Skeletal muscle tissue (tissue), 4 donors: ENCODE data around the gene TUT1. TPM values are rescaled to one million over a fixed set of nuclear protein-coding genes. Genes with fewer than 3 reads are reported as not detected.
"Not testable (repeated sequence)": the region's sequence is repeated elsewhere in the genome, so short reads cannot be mapped to it uniquely, and the experiment has no call there.

Source experiments
- H3K27ac ChIP-seq: one replicate; pipeline ENCODE4 v1.7.0; 2013; ENCODE audit warnings: mild to moderate bottlenecking, low read depth, low read length, inconsistent platforms
- H3K27me3 ChIP-seq, 3 donors: one replicate each; pipeline ENCODE4 v1.7.0; 2013; ENCODE audit warnings: low read length in 3 of 3; ENCODE audit not compliant: control insufficient read depth in 3 of 3, insufficient read depth in 3 of 3
- H3K36me3 ChIP-seq, 3 donors: one replicate each; pipeline ENCODE4 v1.7.0; 2013; ENCODE audit warnings: low read length in 3 of 3; ENCODE audit not compliant: control insufficient read depth in 3 of 3, insufficient read depth in 3 of 3
- H3K4me1 ChIP-seq, 3 donors: one replicate each; pipeline ENCODE4 v1.7.0; 2013; ENCODE audit warnings: low read length in 3 of 3, mild to moderate bottlenecking in 3 of 3; ENCODE audit not compliant: control insufficient read depth in 3 of 3, insufficient read depth in 3 of 3
- H3K4me3 ChIP-seq, 3 donors: one replicate each; pipeline ENCODE4 v1.7.0; 2013; ENCODE audit warnings: low read length in 3 of 3
- H3K9ac ChIP-seq, 3 donors: one replicate each; pipeline ENCODE4 v1.7.0; 2013; ENCODE audit warnings: low read length in 3 of 3, mild to moderate bottlenecking in 3 of 3, moderate library complexity in 2 of 3, low read depth in 1 of 3
- H3K9me3 ChIP-seq, 3 donors: one replicate each; pipeline ENCODE4 v1.7.0; 2013; ENCODE audit warnings: low read length in 3 of 3; ENCODE audit not compliant: control insufficient read depth in 3 of 3
- total RNA-seq: library from RNA; depleted of rRNA; stranded (reverse); fragments of >200 nt; gene quantifications from one replicate; pipeline ENCODE4 v1.2.3, GENCODE V29; 2014
- donor health status: Osteomylitis.

The TUT1 gene
- total RNA-seq, 1 donor from 2014 or later: 4.2 TPM

DNA sequence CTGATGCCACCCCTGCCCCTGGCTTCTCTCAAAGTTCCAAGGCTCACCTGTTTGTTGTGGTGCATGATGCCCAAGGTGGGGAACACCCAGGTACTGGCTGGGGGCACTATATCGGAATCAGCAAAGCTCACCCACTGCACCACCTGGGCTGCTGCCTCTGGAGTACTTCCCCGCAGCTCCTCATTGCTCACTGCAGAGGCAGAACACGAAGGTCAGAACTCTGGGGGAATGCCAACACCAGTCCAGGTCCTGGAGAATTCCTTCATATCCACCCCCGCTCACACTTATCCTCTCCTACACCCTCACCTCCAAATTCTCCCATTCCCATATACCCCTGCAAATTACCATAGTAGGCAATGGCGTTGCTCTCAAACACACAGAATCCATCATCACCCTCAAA is 19.8 kb downstream of the TUT1 start:
- peak overlapping the region in 2 of 3 donors; percentile 10 to 97 for H3K9ac ChIP-seq
- H3K4me1 ChIP-seq: peaks cover 57 to 67% (median 60%) of the 10 kb centered on the region in 3 donors
- peaks cover 37 to 48% (median 43%) of the 10 kb centered on the region in 3 donors for H3K36me3 ChIP-seq
- H3K9me3 ChIP-seq, H3K27me3 ChIP-seq: not testable (repeated sequence)
- H3K27ac ChIP-seq: peak overlapping the region; percentile 15
- H3K4me3 ChIP-seq: peak overlapping the region in 2 of 3 donors; percentile 6 to 25

DNA sequence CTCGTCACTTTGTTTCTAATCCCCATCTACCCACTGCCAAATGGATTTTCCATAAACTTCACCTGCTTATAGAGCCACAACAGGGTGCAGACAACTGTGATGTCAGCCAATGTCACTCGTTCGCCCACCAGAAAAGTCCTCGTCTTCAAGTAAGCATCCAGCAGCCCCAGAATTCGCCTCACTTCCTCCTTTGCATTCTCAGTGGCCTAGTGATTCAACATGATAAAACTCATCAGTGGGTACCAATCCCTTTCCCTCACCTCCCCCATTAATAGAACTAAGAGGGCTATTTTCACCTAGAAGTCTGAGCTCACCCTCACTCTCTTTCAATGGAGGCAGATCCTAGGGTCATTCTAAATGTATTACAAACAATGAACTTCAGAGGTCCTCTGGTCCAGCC is 20.4 kb downstream of the TUT1 start:
- H3K4me1 ChIP-seq: peaks cover 53 to 62% (median 54%) of the 10 kb centered on the region in 3 donors
- H3K4me3 ChIP-seq, H3K27me3 ChIP-seq, H3K9me3 ChIP-seq: not testable (repeated sequence)
- peak overlapping the region in 1 of 3 donors; percentile 97 for H3K9ac ChIP-seq
- peak overlapping the region; percentile 68 for H3K27ac ChIP-seq
- peaks cover 40 to 48% (median 44%) of the 10 kb centered on the region in 3 donors for H3K36me3 ChIP-seq

DNA sequence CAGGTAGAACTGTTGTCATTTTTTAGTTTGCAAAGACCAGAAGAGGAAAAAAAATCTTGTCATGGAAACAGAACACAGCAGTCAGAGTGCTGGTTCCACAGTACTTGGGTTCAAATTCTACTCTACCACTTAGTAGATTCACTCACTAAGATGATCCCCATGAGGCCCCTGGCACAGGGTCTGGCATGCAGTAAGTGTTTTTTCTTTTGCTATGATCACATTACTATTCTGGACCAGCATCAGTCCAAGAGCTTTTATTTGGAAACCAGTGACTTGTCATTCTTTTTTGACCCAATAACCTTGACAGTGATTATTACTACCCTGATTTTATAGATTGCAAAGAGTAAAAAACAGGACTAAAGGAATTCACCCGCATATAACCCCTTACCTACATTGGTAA is 21.7 kb downstream of the TUT1 start:
- no peak overlapping the region for H3K9ac ChIP-seq
- no peaks in the 10 kb centered on the region for H3K9me3 ChIP-seq
- peaks cover 47 to 52% (median 51%) of the 10 kb centered on the region in 3 donors for H3K36me3 ChIP-seq
- peaks cover 40 to 49% (median 41%) of the 10 kb centered on the region in 3 donors for H3K4me1 ChIP-seq
- H3K4me3 ChIP-seq: no peak overlapping the region
- H3K27me3 ChIP-seq: no peaks in the 10 kb centered on the region
- peak overlapping the region; percentile 68 for H3K27ac ChIP-seq

DNA sequence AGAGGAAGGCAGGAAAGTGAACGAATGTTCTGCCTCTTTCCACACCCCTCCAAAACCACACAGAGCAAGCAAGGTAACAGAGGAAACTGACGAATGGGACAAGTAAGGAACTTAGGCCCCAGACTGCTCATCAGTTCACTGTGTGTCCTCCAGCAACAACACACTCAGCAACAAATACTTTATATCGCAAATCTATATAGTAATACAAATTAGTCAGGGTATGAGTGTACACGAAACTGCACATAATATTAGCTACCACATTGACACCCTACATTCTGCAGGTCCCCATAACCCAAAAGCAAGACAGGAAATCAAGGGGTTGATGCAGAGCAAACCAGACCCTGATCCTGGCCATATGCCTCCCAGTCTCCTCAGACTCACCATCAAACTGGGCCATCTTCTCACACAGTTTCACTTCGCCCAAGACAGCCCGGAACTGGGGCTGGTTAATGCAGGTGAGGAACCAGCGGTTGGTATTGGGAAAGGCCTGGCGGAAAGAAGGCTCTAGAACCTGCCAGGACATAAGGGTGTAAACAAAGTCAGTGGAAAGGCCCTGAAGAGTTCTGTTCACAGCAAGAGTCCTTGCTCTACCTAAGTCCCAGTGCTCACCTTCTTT is 24.2 kb downstream of the TUT1 start:
- Histone ChIP-seq H3K9me3 (no peaks in the 10 kb centered on the region), H3K27me3 (no peaks in the 10 kb centered on the region), H3K27ac (no peak overlapping the region), H3K9ac (no peak overlapping the region), H3K4me1 (peaks cover 26 to 33% (median 29%) of the 10 kb centered on the region in 3 donors), H3K36me3 (peaks cover 53 to 55% (median 55%) of the 10 kb centered on the region in 3 donors), H3K4me3 (no peak overlapping the region)

DNA sequence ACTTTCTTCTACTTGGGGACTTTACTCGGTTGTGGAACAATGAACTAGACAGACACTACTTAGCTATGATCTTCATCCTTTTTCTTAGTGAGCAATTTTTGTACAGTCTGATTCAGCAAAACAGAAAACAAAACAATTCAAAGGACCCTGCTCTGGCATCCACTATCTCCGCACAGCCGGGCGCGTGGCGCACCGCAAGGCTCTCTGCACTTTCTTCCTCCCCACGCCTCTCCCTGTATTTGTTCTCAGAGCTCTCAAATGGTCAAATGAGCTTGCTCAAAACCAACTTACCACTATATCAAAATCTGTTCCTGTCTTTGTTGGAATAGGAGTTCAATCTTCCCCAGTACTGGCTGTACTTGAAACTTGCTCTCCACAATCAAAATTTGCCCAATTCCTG is 25.1 kb downstream of the TUT1 start:
- Histone ChIP-seq H3K27ac (no peak overlapping the region), H3K4me3 (no peak overlapping the region), H3K4me1 (peaks cover 17 to 29% (median 22%) of the 10 kb centered on the region in 3 donors), H3K9ac (no peak overlapping the region), H3K36me3 (peaks cover 44 to 49% (median 46%) of the 10 kb centered on the region in 3 donors), H3K9me3 (no peaks in the 10 kb centered on the region), H3K27me3 (no peaks in the 10 kb centered on the region)

DNA sequence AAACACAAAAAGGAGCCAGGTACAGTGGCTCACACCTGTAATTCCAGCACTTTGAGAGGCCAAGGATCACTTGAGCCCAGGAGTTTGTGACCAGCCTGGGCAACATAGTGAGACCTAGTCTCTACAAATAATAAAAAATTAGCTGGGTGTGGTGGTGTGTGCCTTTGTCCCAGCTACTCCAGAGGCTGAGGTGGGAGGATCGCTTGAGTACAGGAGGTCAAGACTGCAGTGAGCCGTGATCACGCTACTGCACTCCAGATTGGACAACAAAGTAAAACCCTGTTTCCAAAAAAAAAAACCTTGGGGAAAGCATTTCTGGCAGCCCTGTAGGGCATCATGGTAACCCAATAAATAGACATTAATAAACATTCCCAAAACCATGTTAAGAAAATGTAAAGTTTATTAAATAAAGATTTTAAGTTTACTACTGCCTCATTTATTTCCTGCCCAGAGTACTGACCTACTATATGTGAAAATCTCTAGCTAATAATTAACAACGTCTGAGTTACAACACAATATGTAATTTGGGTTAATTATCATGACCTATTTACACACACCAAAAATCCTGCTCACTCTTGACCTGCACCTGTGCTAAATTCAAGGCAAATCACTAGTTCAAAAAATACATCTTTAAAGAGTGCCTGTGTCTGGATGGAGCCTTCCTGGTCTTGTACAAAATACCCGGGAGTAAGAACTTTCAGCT is 26.1 kb downstream of the TUT1 start:
- no peak overlapping the region for H3K27ac ChIP-seq
- H3K9ac ChIP-seq: no peak overlapping the region
- peaks cover 21 to 30% (median 24%) of the 10 kb centered on the region in 3 donors for H3K4me1 ChIP-seq
- no peaks in the 10 kb centered on the region for H3K27me3 ChIP-seq
- peaks cover 34 to 39% (median 36%) of the 10 kb centered on the region in 3 donors for H3K36me3 ChIP-seq
- H3K9me3 ChIP-seq: no peaks in the 10 kb centered on the region
- H3K4me3 ChIP-seq: no peak overlapping the region

DNA sequence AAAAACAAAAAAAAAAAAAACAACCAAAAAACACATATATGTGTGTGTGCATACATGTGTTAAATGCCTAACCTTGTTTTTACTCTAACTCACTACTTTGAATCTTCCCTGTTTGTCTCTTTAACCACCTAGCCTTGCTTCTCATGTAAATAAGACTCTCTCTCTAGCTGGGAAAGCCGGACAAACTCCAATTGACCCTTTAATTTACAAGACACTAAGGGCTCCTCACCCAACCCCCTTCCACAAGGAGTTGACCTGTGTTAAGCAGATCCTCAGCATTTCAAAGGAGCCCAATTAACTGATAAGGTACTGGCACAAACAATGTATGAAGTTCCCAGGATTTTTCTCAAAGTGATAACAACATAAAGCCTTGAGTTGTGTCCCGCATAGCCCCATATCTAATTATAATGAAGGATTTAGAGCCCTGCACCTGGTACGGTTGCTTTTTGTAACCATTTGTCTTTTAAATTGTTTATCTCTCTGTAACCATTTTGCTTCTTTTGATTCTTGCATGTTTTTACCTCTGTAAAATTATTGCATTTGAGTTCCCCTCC is 29.6 kb downstream of the TUT1 start:
- H3K36me3 ChIP-seq: peaks cover 38 to 43% (median 39%) of the 10 kb centered on the region in 3 donors
- H3K4me1 ChIP-seq: peaks cover 26 to 42% (median 35%) of the 10 kb centered on the region in 3 donors
- H3K9me3 ChIP-seq, H3K9ac ChIP-seq, H3K27me3 ChIP-seq, H3K4me3 ChIP-seq: not testable (repeated sequence)
- H3K27ac ChIP-seq: peak overlapping the region; percentile 83

DNA sequence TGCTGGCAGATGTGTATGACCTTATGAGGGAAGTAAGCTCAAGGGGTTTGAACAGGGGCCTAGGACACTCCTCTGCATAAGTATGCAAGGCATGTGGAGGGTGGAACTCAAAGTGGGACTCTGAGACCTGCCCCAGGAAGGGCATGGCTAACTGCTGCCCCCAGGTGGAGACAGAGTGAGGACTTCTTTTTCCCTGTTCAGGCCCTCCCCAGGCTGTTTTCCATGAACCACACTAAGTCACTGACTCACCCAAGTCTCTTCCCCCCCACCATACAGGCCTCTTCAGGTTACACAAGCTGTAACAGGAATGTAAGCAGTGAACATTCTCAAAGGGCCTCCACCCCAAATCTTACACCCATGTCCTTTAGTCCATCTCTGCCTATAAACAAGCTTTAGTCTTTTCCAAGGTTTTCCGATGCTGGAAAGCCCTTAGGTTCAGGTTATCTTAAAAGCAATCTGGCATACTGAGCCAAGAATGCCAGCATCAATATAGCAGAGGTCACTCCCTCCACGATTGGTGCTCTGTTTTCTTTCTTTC is 30.7 kb downstream of the TUT1 start:
- Histone ChIP-seq H3K27me3 (no peaks in the 10 kb centered on the region), H3K9ac (peak overlapping the region in 2 of 3 donors; percentile 45 to 63), H3K27ac (peak overlapping the region; percentile 83), H3K36me3 (peaks cover 27 to 32% (median 28%) of the 10 kb centered on the region in 3 donors), H3K4me3 (peak overlapping the region in 1 of 3 donors; percentile 3), H3K9me3 (no peaks in the 10 kb centered on the region), H3K4me1 (peaks cover 37 to 54% (median 46%) of the 10 kb centered on the region in 3 donors)

DNA sequence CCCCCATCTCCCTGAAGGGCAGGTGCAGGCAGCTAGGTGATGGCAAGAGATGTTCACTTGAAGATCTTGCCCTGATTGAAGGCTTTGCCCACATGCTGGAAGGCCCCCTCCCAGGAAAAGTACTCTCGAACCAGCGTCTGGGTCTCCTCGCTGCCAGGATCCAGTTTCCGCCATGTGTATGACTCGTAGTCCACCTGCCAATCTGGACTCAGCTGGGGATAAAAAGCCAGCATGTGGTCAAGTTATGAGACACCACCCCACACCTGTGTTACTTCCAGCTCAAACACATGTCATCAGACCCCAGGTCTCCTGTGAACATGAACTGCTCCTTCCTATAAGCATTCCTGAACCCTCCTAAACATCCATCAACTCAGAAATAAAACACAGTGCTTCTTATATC is 31.7 kb downstream of the TUT1 start:
- not testable (repeated sequence) for H3K27me3 ChIP-seq, H3K4me3 ChIP-seq, H3K9me3 ChIP-seq
- peak overlapping the region in 1 of 3 donors; percentile 17 for H3K9ac ChIP-seq
- peaks cover 24 to 26% (median 24%) of the 10 kb centered on the region in 3 donors for H3K36me3 ChIP-seq
- peak overlapping the region; percentile 83 for H3K27ac ChIP-seq
- peaks cover 47 to 64% (median 56%) of the 10 kb centered on the region in 3 donors for H3K4me1 ChIP-seq
